GM18873 (cell line): Measurements from ENCODE around the gene SERGEF.
"Not testable (repeated sequence)": the region's sequence is repeated elsewhere in the genome, so short reads cannot be mapped to it uniquely, and the experiment has no call there.

Experiments
- ATAC-seq: cut with Tn5 transposase; IDR thresholded peaks from one replicate; pipeline ENCODE4 v1.9.1; 2021; ENCODE audit warnings: mild to moderate bottlenecking, moderate library complexity, moderate number of reproducible peaks; ENCODE audit not compliant: unreplicated experiment, low FRiP score

The SERGEF gene

GRCh38 chr11:18001191-18001590 lies 11.7 kb downstream of the SERGEF start:
- no peak for ATAC-seq

- peak; percentile 91 for ATAC-seq
Observed at GRCh38 chr11:18000760-18001159, 12.1 kb downstream of the SERGEF start.

- not testable (repeated sequence) for ATAC-seq
Observed at GRCh38 chr11:18000128-18000527, 12.7 kb downstream of the SERGEF start.

GRCh38 chr11:17992916-17993315 lies 19.9 kb downstream of the SERGEF start:
- no peak for ATAC-seq

GRCh38 chr11:17991783-17992433 lies 20.9 kb downstream of the SERGEF start:
- ATAC-seq = peak; percentile 69

GRCh38 chr11:17989306-17989705 lies 23.5 kb downstream of the SERGEF start:
- no peak for ATAC-seq

- ATAC-seq = no peak
Observed at GRCh38 chr11:17988465-17988864, 24.4 kb downstream of the SERGEF start.

GRCh38 chr11:17987826-17988225 lies 25.0 kb downstream of the SERGEF start:
- no peak for ATAC-seq

- ATAC-seq = no peak
Observed at GRCh38 chr11:17986711-17987220, 26.1 kb downstream of the SERGEF start.

GRCh38 chr11:17986007-17986710 lies 26.7 kb downstream of the SERGEF start:
- ATAC-seq = no peak

- ATAC-seq = no peak
Observed at GRCh38 chr11:17985517-17985916, 27.3 kb downstream of the SERGEF start.

GRCh38 chr11:17983569-17983968 lies 29.3 kb downstream of the SERGEF start:
- ATAC-seq = no peak

- ATAC-seq = no peak
Observed at GRCh38 chr11:17979770-17980371, 33.0 kb downstream of the SERGEF start.

- no peak for ATAC-seq
Observed at GRCh38 chr11:17978553-17979287, 34.1 kb downstream of the SERGEF start.

- ATAC-seq = no peak
Observed at GRCh38 chr11:17976651-17977050, 36.2 kb downstream of the SERGEF start.

- no peak for ATAC-seq
Observed at GRCh38 chr11:17974246-17974645, 38.6 kb downstream of the SERGEF start.

- ATAC-seq = no peak
Observed at GRCh38 chr11:17972987-17973386, 39.9 kb downstream of the SERGEF start.

- no peak for ATAC-seq
Observed at GRCh38 chr11:17968206-17968605, 44.6 kb downstream of the SERGEF start.

GRCh38 chr11:17967661-17968060 lies 45.2 kb downstream of the SERGEF start:
- no peak for ATAC-seq

GRCh38 chr11:17960091-17960490 lies 52.8 kb downstream of the SERGEF start:
- no peak for ATAC-seq

GRCh38 chr11:17958446-17958845 lies 54.4 kb downstream of the SERGEF start:
- ATAC-seq = no peak
